ENCODE data around the gene DOC2A. TPM values are rescaled to one million over a fixed set of nuclear protein-coding genes. Genes with fewer than 3 reads are reported as not detected.

Gene DOC2A
- total and polyA plus RNA-seq, 12 donors, result 0.35 to 33.0 (median 3.0) TPM; not detected in 1

DNA sequence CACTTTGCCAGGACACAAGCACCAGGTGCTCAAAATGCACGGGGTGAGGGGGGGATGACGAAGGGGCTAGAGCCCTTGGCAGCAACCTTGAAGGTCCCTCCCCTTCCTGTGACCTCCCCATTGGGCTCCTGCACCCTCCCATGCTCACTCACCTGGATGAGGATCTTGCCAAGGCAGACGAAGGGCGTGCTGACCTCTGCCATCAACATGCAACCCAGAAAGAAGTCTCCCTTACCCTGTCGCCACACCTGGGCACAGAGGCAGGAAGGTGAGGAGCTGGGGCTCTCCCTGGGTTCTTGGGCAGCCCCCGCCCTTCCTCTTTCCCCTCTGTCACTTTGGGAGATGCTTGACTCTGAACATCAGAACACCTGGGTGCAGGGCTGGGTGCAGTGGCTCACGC lies 14.7 kb upstream of the DOC2A start:
- intact Hi-C loops (cut with DNase I), result loop anchor here in 1 of 2 donors (10.0 kb wide), 1 partner anchor 321 kb away; no protein-coding TSS in a partner anchor
- WGBS, 4 donors, result 57 to 89% (median 63%) methylated on average over 2 to 7 of the region's 7 CpGs
- Histone ChIP-seq H3K36me3 (replicated peaks in 1 of 2) (no peaks in the 10 kb centered on the region), H3K4me3 (no peak overlapping the region), H3K27me3 (no peaks in the 10 kb centered on the region), H3K27ac (no peak overlapping the region), H3K4me1 (replicated peaks in 1 of 2) (no peaks in the 10 kb centered on the region), H3K9me3 (replicated peaks in 1 of 3) (no peaks in the 10 kb centered on the region)
- no peak for DNase-seq
- no peak for TF ChIP-seq CTCF (IDR thresholded peaks at IDR 0.05)
- TF ChIP-seq POLR2A (IDR thresholded peaks at IDR 0.05), result no peak

DNA sequence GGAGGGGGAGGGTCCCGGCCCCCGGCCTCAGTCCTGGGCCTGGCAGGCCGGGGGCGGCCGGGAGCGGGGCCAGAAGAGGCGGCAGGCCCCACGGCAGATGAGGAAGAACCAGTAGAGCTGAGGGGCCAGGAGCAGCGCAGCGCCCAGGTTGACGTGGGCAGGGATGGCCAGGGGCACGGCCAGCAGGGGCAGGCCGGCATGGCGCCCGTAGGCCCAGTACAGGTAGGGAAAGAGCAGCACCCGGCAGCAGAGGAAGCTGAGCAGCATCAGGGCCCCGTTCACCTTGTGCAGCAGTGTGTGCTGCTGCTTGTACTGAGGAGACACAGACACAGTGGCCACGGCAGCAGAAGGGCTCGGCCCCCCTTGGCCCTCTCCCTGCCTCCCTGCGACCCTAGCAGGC lies 14.3 kb upstream of the DOC2A start:
- TF ChIP-seq CTCF (IDR thresholded peaks at IDR 0.05), result no peak
- TF ChIP-seq POLR2A (IDR thresholded peaks at IDR 0.05), result no peak
- Histone ChIP-seq H3K36me3 (replicated peaks in 1 of 2) (no peaks in the 10 kb centered on the region), H3K27me3 (no peaks in the 10 kb centered on the region), H3K27ac (no peak overlapping the region), H3K4me1 (replicated peaks in 1 of 2) (no peaks in the 10 kb centered on the region), H3K4me3 (no peak overlapping the region), H3K9me3 (replicated peaks in 1 of 3) (no peaks in the 10 kb centered on the region)
- WGBS, 4 donors, result 66 to 82% (median 75%) methylated on average over 12 to 20 of the region's 20 CpGs
- DNase-seq, result no peak
- intact Hi-C loops (cut with DNase I), result loop anchor here in 1 of 2 donors (10.0 kb wide), 1 partner anchor 320 kb away; no protein-coding TSS in a partner anchor

- Histone ChIP-seq H3K4me1 (replicated peaks in 1 of 2) (no peaks in the 10 kb centered on the region), H3K27me3 (no peaks in the 10 kb centered on the region), H3K36me3 (replicated peaks in 1 of 2) (no peaks in the 10 kb centered on the region), H3K9me3 (replicated peaks in 1 of 3) (no peaks in the 10 kb centered on the region), H3K27ac (no peak overlapping the region), H3K4me3 (no peak overlapping the region)
- no peak for DNase-seq
- TF ChIP-seq CTCF (IDR thresholded peaks at IDR 0.05) (no peak), POLR2A (IDR thresholded peaks at IDR 0.05) (no peak)
- 69 to 78% (median 73%) methylated on average over 12 to 16 of the region's 16 CpGs for WGBS, 4 donors
- intact Hi-C loops (cut with DNase I), result loop anchor here in 1 of 2 donors (10.0 kb wide), 1 partner anchor 320 kb away; no protein-coding TSS in a partner anchor
Measured at GRCh38 chr16:30024451-30024850, 13.6 kb upstream of the DOC2A start.

GRCh38 chr16:30023586-30023985 lies 12.8 kb upstream of the DOC2A start:
- DNase-seq, result no peak
- WGBS, 4 donors, result 78 to 84% (median 80%) methylated on average over 3 to 11 of the region's 11 CpGs
- H3K36me3 ChIP-seq (replicated peaks in 1 of 2), result no peaks in the 10 kb centered on the region
- H3K4me1 ChIP-seq (replicated peaks in 1 of 2), result no peaks in the 10 kb centered on the region
- TF ChIP-seq CTCF (IDR thresholded peaks at IDR 0.05) (no peak), POLR2A (IDR thresholded peaks at IDR 0.05) (no peak)
- no peak overlapping the region for H3K4me3 ChIP-seq
- intact Hi-C loops (cut with DNase I), result loop anchor here in 1 of 2 donors (10.0 kb wide), 1 partner anchor 319 kb away; no protein-coding TSS in a partner anchor
- no peaks in the 10 kb centered on the region for H3K9me3 ChIP-seq (replicated peaks in 1 of 3)
- no peak overlapping the region for H3K27ac ChIP-seq
- no peaks in the 10 kb centered on the region for H3K27me3 ChIP-seq

All from adrenal gland (tissue), 12 donors.